Osteocyte (in vitro differentiated cells): ENCODE results near the gene IMMT. TPM values are rescaled to one million over a fixed set of nuclear protein-coding genes. Genes with fewer than 3 reads are reported as not detected.

Experiments used
- DNase-seq: peaks from one replicate; pipeline ENCODE4 v3.0.0; 2021; ENCODE audit warnings: mixed read lengths; ENCODE audit not compliant: unreplicated experiment; ENCODE audit errors: extremely low spot score
- H3K27ac Mint-ChIP-seq: one replicate; pipeline ENCODE4 v1.8.0; 2021; ENCODE audit warnings: mild to moderate bottlenecking, mixed read lengths; ENCODE audit not compliant: unreplicated experiment
- H3K27me3 Mint-ChIP-seq: one replicate; pipeline ENCODE4 v1.8.0; 2021; ENCODE audit warnings: mixed read lengths; ENCODE audit not compliant: unreplicated experiment
- H3K36me3 Mint-ChIP-seq: one replicate; pipeline ENCODE4 v1.8.0; 2021; ENCODE audit warnings: mixed read lengths; ENCODE audit not compliant: unreplicated experiment
- H3K4me1 Mint-ChIP-seq: one replicate; pipeline ENCODE4 v1.8.0; 2021; ENCODE audit warnings: mixed read lengths; ENCODE audit not compliant: unreplicated experiment
- H3K4me3 Mint-ChIP-seq: one replicate; pipeline ENCODE4 v1.8.0; 2021; ENCODE audit warnings: mild to moderate bottlenecking, moderate library complexity, mixed read lengths; ENCODE audit not compliant: unreplicated experiment
- H3K9me3 Mint-ChIP-seq: one replicate; pipeline ENCODE4 v1.8.0; 2021; ENCODE audit warnings: mixed read lengths; ENCODE audit not compliant: unreplicated experiment
- total RNA-seq: library from RNA; stranded (reverse); gene quantifications from 2 replicates; pipeline ENCODE4 v1.2.1, GENCODE V29; 2021
- TF ChIP-seq, protein P1 (sequence below): fragments of 200-600 bp; sonication (generic); IDR thresholded peaks from 2 replicates; pipeline ENCODE4 v1.5.0; 2021; ENCODE audit warnings: antibody characterized with exemption, mild to moderate bottlenecking, moderate library complexity

The IMMT gene
- total RNA-seq, 1 donor from 2014 or later, result 79.9 TPM

DNA sequence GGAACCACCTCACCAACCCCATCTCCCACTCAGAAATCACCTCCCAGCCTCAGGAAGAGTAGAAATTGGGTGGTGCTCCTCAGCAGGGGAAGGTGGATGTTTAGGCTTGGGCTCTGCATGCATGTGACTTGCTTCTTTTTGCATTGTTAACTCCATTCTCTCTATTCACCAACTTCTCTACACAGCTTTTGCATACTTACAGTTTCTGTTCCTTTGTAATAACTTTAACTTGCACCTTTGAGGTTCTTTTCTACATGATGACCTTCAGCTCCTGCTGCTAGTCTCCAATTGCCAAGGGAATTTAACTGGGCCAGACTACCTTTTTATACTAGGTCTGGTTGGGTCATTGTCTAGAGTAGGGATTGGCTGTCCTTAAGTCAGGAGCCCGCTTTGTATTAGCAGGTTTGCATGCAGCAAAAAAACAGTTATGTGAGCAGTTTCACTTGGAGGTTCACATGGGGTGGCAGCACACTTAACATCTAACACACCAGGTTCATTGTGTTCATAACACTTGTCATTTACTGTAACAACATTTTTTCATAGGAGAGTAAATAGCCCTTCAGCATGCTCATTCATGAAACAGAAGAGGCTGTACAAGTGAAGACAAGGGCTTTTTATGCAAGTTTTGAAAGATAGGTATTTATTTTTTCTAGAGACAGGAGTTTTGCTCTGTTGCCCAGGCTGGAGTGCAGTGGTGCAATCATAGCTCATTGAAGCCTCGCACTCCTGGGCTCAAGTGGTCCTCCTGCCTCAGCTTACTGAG lies 16.0 kb upstream of the IMMT start:
- H3K4me1 Mint-ChIP-seq, result peaks cover under 1% of the 10 kb centered on the region
- H3K9me3 Mint-ChIP-seq, result no peaks in the 10 kb centered on the region
- H3K27ac Mint-ChIP-seq, result no peak overlapping the region
- H3K36me3 Mint-ChIP-seq, result peaks cover 52% of the 10 kb centered on the region
- H3K27me3 Mint-ChIP-seq, result no peaks in the 10 kb centered on the region
- TF ChIP-seq, protein P1, sequence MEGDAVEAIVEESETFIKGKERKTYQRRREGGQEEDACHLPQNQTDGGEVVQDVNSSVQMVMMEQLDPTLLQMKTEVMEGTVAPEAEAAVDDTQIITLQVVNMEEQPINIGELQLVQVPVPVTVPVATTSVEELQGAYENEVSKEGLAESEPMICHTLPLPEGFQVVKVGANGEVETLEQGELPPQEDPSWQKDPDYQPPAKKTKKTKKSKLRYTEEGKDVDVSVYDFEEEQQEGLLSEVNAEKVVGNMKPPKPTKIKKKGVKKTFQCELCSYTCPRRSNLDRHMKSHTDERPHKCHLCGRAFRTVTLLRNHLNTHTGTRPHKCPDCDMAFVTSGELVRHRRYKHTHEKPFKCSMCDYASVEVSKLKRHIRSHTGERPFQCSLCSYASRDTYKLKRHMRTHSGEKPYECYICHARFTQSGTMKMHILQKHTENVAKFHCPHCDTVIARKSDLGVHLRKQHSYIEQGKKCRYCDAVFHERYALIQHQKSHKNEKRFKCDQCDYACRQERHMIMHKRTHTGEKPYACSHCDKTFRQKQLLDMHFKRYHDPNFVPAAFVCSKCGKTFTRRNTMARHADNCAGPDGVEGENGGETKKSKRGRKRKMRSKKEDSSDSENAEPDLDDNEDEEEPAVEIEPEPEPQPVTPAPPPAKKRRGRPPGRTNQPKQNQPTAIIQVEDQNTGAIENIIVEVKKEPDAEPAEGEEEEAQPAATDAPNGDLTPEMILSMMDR, result no peak
- H3K4me3 Mint-ChIP-seq, result no peak overlapping the region
- no peak for DNase-seq

DNA sequence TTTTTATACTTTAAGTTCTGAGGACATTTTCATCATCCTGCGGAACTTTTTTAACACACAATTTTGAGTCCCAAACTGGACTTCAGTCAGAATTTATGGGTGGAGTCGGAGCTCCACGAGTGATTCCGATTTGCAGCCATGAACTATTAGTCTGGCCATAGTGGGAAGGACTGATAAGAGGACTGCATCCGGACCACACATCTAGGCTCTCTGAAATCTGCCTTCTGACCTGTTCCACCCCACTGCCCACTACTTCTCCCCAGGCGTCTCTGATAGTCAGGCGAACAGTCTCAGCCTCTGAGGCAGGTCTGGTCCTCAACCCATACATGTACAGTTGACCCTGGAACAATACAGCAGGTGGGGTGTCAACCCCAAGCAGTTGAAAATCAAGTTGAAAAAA lies 9.2 kb upstream of the IMMT start:
- no peak overlapping the region for H3K4me3 Mint-ChIP-seq
- H3K4me1 Mint-ChIP-seq, result peaks cover 19% of the 10 kb centered on the region
- H3K36me3 Mint-ChIP-seq, result peaks cover 24% of the 10 kb centered on the region
- no peak overlapping the region for H3K27ac Mint-ChIP-seq
- no peak for DNase-seq
- H3K27me3 Mint-ChIP-seq, result no peaks in the 10 kb centered on the region
- H3K9me3 Mint-ChIP-seq, result no peaks in the 10 kb centered on the region
- TF ChIP-seq, protein P1, result no peak

DNA sequence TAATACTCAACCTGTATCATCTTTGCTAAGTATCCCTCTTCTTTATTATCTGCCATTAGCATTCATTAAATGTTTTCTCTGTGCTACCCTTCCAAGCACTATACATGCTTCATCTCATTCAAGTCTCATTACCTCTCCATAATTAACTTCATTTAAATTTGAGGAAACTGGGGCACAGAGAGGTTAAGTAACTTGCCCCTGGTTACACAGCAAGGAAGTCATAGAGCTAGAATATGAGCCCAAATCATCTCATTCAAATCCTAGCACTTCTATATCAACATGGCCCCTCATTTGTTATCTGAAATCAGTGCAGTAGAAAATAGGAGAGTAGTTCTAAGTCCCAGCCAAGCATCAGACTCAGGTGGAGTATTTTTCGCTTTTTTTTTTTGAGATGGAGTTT lies 8.4 kb upstream of the IMMT start:
- Mint-ChIP-seq H3K36me3 (peaks cover 19% of the 10 kb centered on the region), H3K4me3 (no peak overlapping the region), H3K27ac (no peak overlapping the region), H3K9me3 (no peaks in the 10 kb centered on the region), H3K27me3 (no peaks in the 10 kb centered on the region), H3K4me1 (peaks cover 24% of the 10 kb centered on the region)
- TF ChIP-seq, protein P1, result no peak
- no peak for DNase-seq

DNA sequence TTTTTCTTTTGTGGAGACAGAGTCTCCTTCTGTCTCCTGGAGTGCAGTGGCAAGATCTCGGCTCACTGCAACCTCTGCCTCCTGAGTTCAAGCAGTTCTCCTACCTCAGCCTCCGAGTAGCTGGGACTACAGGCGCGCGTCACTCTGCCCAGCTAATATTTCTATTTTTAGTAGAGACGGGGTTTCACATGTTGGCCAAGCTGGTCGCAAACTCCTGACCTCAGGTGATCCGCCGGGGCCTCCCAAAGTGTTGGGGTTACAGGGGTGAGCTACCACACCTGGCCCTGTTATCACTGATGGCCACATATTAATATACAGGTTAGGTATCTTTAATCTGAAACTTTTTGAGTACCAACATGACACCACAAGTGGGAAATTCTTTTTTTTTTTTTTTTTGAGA lies 7.4 kb upstream of the IMMT start:
- DNase-seq, result no peak
- H3K36me3 Mint-ChIP-seq, result peaks cover 15% of the 10 kb centered on the region
- H3K27ac Mint-ChIP-seq, result no peak overlapping the region
- peaks cover 26% of the 10 kb centered on the region for H3K4me1 Mint-ChIP-seq
- no peaks in the 10 kb centered on the region for H3K27me3 Mint-ChIP-seq
- no peaks in the 10 kb centered on the region for H3K9me3 Mint-ChIP-seq
- TF ChIP-seq, protein P1, result no peak
- no peak overlapping the region for H3K4me3 Mint-ChIP-seq

DNA sequence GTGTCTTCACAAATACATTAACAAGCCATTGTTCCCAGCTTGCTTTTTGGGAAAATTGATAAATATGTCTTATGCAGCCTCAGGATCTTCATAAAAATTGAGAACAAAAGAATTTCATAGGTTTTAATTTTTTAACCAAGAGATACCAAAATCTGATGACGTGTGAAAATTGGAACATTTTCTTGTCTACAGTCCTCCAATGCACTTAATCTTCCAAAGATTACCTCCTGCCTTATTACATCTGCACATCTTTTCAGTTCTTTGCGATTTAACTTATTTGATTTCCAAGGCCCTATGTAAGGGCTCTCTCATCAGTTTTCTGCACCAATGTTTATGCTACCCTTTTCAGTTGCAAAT lies 7.1 kb upstream of the IMMT start:
- Mint-ChIP-seq H3K27me3 (no peaks in the 10 kb centered on the region), H3K36me3 (peaks cover 14% of the 10 kb centered on the region), H3K4me1 (peaks cover 26% of the 10 kb centered on the region), H3K27ac (no peak overlapping the region), H3K9me3 (no peaks in the 10 kb centered on the region), H3K4me3 (no peak overlapping the region)
- TF ChIP-seq, protein P1, result no peak
- no peak for DNase-seq
